ENCODE measurements around the gene PRH1.

The PRH1 gene

GRCh38 chr12:10855807-10856206 is 28.2 kb downstream of the PRH1 start:
- no peaks in the 10 kb centered on the region for H3K9me3 ChIP-seq (ENCODE audit: low read depth, low read length)
- peaks cover 5% of the 10 kb centered on the region; the same call in 1 of the 2 replicates for H3K36me3 ChIP-seq (ENCODE audit: insufficient read depth, low read length)
- DNase-seq (ENCODE audit: low read depth, low spot score) = no peak
- no peak overlapping the region for H3K4me3 ChIP-seq
- TF ChIP-seq FOXP2 (optimal IDR thresholded peaks at IDR 0.05; ENCODE audit: control extremely low read depth, extremely low read length, insufficient read depth) = no peak
- no peak for TF ChIP-seq POLR2AphosphoS5 (IDR thresholded peaks at IDR 0.05; ENCODE audit: borderline replicate concordance, low read depth, low read length)
- TF ChIP-seq EZH2 (IDR thresholded peaks at IDR 0.05) = no peak
- H3K9ac ChIP-seq (ENCODE audit: insufficient read length) = no peak overlapping the region
- H3K27ac ChIP-seq = no peak overlapping the region

- DNase-seq (ENCODE audit: low read depth, low spot score) = no peak
- H3K27ac ChIP-seq = no peak overlapping the region
- TF ChIP-seq FOXP2 (optimal IDR thresholded peaks at IDR 0.05; ENCODE audit: control extremely low read depth, extremely low read length, insufficient read depth) (no peak), EZH2 (IDR thresholded peaks at IDR 0.05) (no peak), POLR2AphosphoS5 (IDR thresholded peaks at IDR 0.05; ENCODE audit: borderline replicate concordance, low read depth, low read length) (no peak)
- H3K9ac ChIP-seq (ENCODE audit: insufficient read length) = no peak overlapping the region
- H3K36me3 ChIP-seq (ENCODE audit: insufficient read depth, low read length) = peaks cover 1% of the 10 kb centered on the region; the same call in 1 of the 2 replicates
- H3K9me3 ChIP-seq (ENCODE audit: low read depth, low read length) = no peaks in the 10 kb centered on the region
- H3K4me3 ChIP-seq = no peak overlapping the region
Observed at GRCh38 chr12:10853776-10854175, 30.3 kb downstream of the PRH1 start.

GRCh38 chr12:10851243-10851858 is 32.7 kb downstream of the PRH1 start:
- H3K27ac ChIP-seq = no peak overlapping the region
- no peak overlapping the region for H3K4me3 ChIP-seq
- TF ChIP-seq POLR2AphosphoS5 (IDR thresholded peaks at IDR 0.05; ENCODE audit: borderline replicate concordance, low read depth, low read length) = no peak
- TF ChIP-seq EZH2 (IDR thresholded peaks at IDR 0.05) = no peak
- TF ChIP-seq FOXP2 (optimal IDR thresholded peaks at IDR 0.05; ENCODE audit: control extremely low read depth, extremely low read length, insufficient read depth) = no peak
- no peaks in the 10 kb centered on the region for H3K36me3 ChIP-seq (ENCODE audit: insufficient read depth, low read length)
- no peak for DNase-seq (ENCODE audit: low read depth, low spot score)
- no peak overlapping the region for H3K9ac ChIP-seq (ENCODE audit: insufficient read length)
- no peaks in the 10 kb centered on the region for H3K9me3 ChIP-seq (ENCODE audit: low read depth, low read length)

- Histone ChIP-seq H3K9ac (ENCODE audit: insufficient read length) (no peak within 1 kb of the TSS), H3K27ac (no peak within 1 kb of the TSS), H3K9me3 (ENCODE audit: low read depth, low read length) (no peaks in the 10 kb centered on the region), H3K4me3 (no peak within 1 kb of the TSS), H3K36me3 (ENCODE audit: insufficient read depth, low read length) (no peaks in the 10 kb centered on the region)
- no peak for TF ChIP-seq EZH2 (IDR thresholded peaks at IDR 0.05)
- no peak for TF ChIP-seq FOXP2 (optimal IDR thresholded peaks at IDR 0.05; ENCODE audit: control extremely low read depth, extremely low read length, insufficient read depth)
- TF ChIP-seq POLR2AphosphoS5 (IDR thresholded peaks at IDR 0.05; ENCODE audit: borderline replicate concordance, low read depth, low read length) = no peak
- DNase-seq (ENCODE audit: low read depth, low spot score) = no peak
Observed at GRCh38 chr12:10849425-10849878, 34.6 kb downstream of the PRH1 start, which contains the start of gene PRR4. PRR4 (minus strand) TSS chr12:10849475; CDS start chr12:10849437, 38 bp downstream.

GRCh38 chr12:10847744-10848143 is 36.3 kb downstream of the PRH1 start:
- no peaks in the 10 kb centered on the region for H3K36me3 ChIP-seq (ENCODE audit: insufficient read depth, low read length)
- no peaks in the 10 kb centered on the region for H3K9me3 ChIP-seq (ENCODE audit: low read depth, low read length)
- DNase-seq (ENCODE audit: low read depth, low spot score) = no peak
- H3K27ac ChIP-seq = no peak overlapping the region
- no peak overlapping the region for H3K9ac ChIP-seq (ENCODE audit: insufficient read length)
- TF ChIP-seq POLR2AphosphoS5 (IDR thresholded peaks at IDR 0.05; ENCODE audit: borderline replicate concordance, low read depth, low read length) (no peak), FOXP2 (optimal IDR thresholded peaks at IDR 0.05; ENCODE audit: control extremely low read depth, extremely low read length, insufficient read depth) (no peak), EZH2 (IDR thresholded peaks at IDR 0.05) (no peak)
- H3K4me3 ChIP-seq = no peak overlapping the region

GRCh38 chr12:10842862-10843261 is 41.2 kb downstream of the PRH1 start:
- no peaks in the 10 kb centered on the region for H3K36me3 ChIP-seq (ENCODE audit: insufficient read depth, low read length)
- H3K9ac ChIP-seq (ENCODE audit: insufficient read length) = no peak overlapping the region
- no peaks in the 10 kb centered on the region for H3K9me3 ChIP-seq (ENCODE audit: low read depth, low read length)
- TF ChIP-seq FOXP2 (optimal IDR thresholded peaks at IDR 0.05; ENCODE audit: control extremely low read depth, extremely low read length, insufficient read depth) = no peak
- TF ChIP-seq POLR2AphosphoS5 (IDR thresholded peaks at IDR 0.05; ENCODE audit: borderline replicate concordance, low read depth, low read length) = no peak
- no peak for TF ChIP-seq EZH2 (IDR thresholded peaks at IDR 0.05)
- DNase-seq (ENCODE audit: low read depth, low spot score) = no peak
- H3K27ac ChIP-seq = no peak overlapping the region
- H3K4me3 ChIP-seq = no peak overlapping the region

- DNase-seq (ENCODE audit: low read depth, low spot score) = no peak
- TF ChIP-seq FOXP2 (optimal IDR thresholded peaks at IDR 0.05; ENCODE audit: control extremely low read depth, extremely low read length, insufficient read depth) (no peak), POLR2AphosphoS5 (IDR thresholded peaks at IDR 0.05; ENCODE audit: borderline replicate concordance, low read depth, low read length) (no peak), EZH2 (IDR thresholded peaks at IDR 0.05) (no peak)
- no peak overlapping the region for H3K4me3 ChIP-seq
- H3K36me3 ChIP-seq (ENCODE audit: insufficient read depth, low read length) = no peaks in the 10 kb centered on the region
- no peaks in the 10 kb centered on the region for H3K9me3 ChIP-seq (ENCODE audit: low read depth, low read length)
- no peak overlapping the region for H3K27ac ChIP-seq
- H3K9ac ChIP-seq (ENCODE audit: insufficient read length) = no peak overlapping the region
Observed at GRCh38 chr12:10838461-10838860, 45.6 kb downstream of the PRH1 start.
